Gastroesophageal sphincter (tissue), 3 donors: ENCODE measurements around the gene ZSWIM6.

ENCODE experiments used
- CTCF ChIP-seq, 4 experiments: fragments of 200-600 bp in 2 of 4; fragments of 450-650 bp in 2 of 4; sonication (generic) in 1 of 4; IDR thresholded peaks; one replicate each; pipeline ENCODE4 v1.5.1; 2017 to 2019; ENCODE audit warnings: antibody characterized with exemption in 4 of 4, mild to moderate bottlenecking in 2 of 4, moderate library complexity in 2 of 4
- EP300 ChIP-seq: sonication (generic); formaldehyde crosslinking; IDR thresholded peaks from one replicate; pipeline ENCODE4 v1.6.1; 2017; ENCODE audit warnings: antibody characterized with exemption, mild to moderate bottlenecking
- POLR2A ChIP-seq, 2 donors: fragments of 450-650 bp; IDR thresholded peaks; one replicate each; pipeline ENCODE4 v1.6.1; 2017; ENCODE audit warnings: antibody characterized with exemption in 2 of 2, mild to moderate bottlenecking in 2 of 2, moderate library complexity in 1 of 2

- TF ChIP-seq CTCF (IDR thresholded peaks at IDR 0.05): no peak
- TF ChIP-seq EP300: no peak
- TF ChIP-seq POLR2A (IDR thresholded peaks at IDR 0.05): no peak
Measured at GRCh38 chr5:61486476-61486875, 154.4 kb downstream of the ZSWIM6 start.
